ENCODE results near the gene ZNF436.

ZNF436 gene

GRCh38 chr1:23385119-23385621 lies 15.5 kb upstream of the ZNF436 start:
- Histone ChIP-seq H3K27ac (no peak overlapping the region), H3K79me2 (ENCODE audit: insufficient read depth, low read depth) (no peaks in the 10 kb centered on the region), H3K36me3 (ENCODE audit: insufficient read depth) (no peaks in the 10 kb centered on the region), H4K20me1 (ENCODE audit: insufficient read depth) (no peaks in the 10 kb centered on the region), H2AFZ (ENCODE audit: low read depth) (no peak overlapping the region), H3K4me1 (ENCODE audit: low read depth, poor library complexity, severe bottlenecking) (no peaks in the 10 kb centered on the region), H3K4me2 (no peak overlapping the region), H3K9ac (no peak overlapping the region), H3K4me3 (IDR thresholded peaks at IDR 0.05; ENCODE audit: insufficient read depth, low read depth, low read length) (no peak overlapping the region), H3K27me3 (ENCODE audit: insufficient read depth, low read depth) (no peaks in the 10 kb centered on the region)
- no peak for TF ChIP-seq CTCF (conservative IDR thresholded peaks at IDR 0.05; ENCODE audit: low read depth, low read length)

GRCh38 chr1:23384312-23385058 lies 14.8 kb upstream of the ZNF436 start:
- no peaks in the 10 kb centered on the region for H3K36me3 ChIP-seq (ENCODE audit: insufficient read depth)
- no peak overlapping the region for H3K4me3 ChIP-seq (IDR thresholded peaks at IDR 0.05; ENCODE audit: insufficient read depth, low read depth, low read length)
- H3K27ac ChIP-seq = no peak overlapping the region
- no peak overlapping the region for H3K4me2 ChIP-seq
- H3K27me3 ChIP-seq (ENCODE audit: insufficient read depth, low read depth) = no peaks in the 10 kb centered on the region
- H3K79me2 ChIP-seq (ENCODE audit: insufficient read depth, low read depth) = no peaks in the 10 kb centered on the region
- H3K9ac ChIP-seq = no peak overlapping the region
- H4K20me1 ChIP-seq (ENCODE audit: insufficient read depth) = no peaks in the 10 kb centered on the region
- TF ChIP-seq CTCF (conservative IDR thresholded peaks at IDR 0.05; ENCODE audit: low read depth, low read length) = no peak
- no peak overlapping the region for H2AFZ ChIP-seq (ENCODE audit: low read depth)
- no peaks in the 10 kb centered on the region for H3K4me1 ChIP-seq (ENCODE audit: low read depth, poor library complexity, severe bottlenecking)

GRCh38 chr1:23383577-23384311 lies 14.1 kb upstream of the ZNF436 start:
- Histone ChIP-seq H3K4me3 (IDR thresholded peaks at IDR 0.05; ENCODE audit: insufficient read depth, low read depth, low read length) (no peak overlapping the region), H4K20me1 (ENCODE audit: insufficient read depth) (no peaks in the 10 kb centered on the region), H3K79me2 (ENCODE audit: insufficient read depth, low read depth) (no peaks in the 10 kb centered on the region), H2AFZ (ENCODE audit: low read depth) (no peak overlapping the region), H3K4me2 (no peak overlapping the region), H3K36me3 (ENCODE audit: insufficient read depth) (no peaks in the 10 kb centered on the region), H3K27ac (no peak overlapping the region), H3K9ac (no peak overlapping the region), H3K27me3 (ENCODE audit: insufficient read depth, low read depth) (no peaks in the 10 kb centered on the region), H3K4me1 (ENCODE audit: low read depth, poor library complexity, severe bottlenecking) (no peaks in the 10 kb centered on the region)
- TF ChIP-seq CTCF (conservative IDR thresholded peaks at IDR 0.05; ENCODE audit: low read depth, low read length) = no peak

GRCh38 chr1:23381233-23381885 lies 11.7 kb upstream of the ZNF436 start:
- H3K36me3 ChIP-seq (ENCODE audit: insufficient read depth) = no peaks in the 10 kb centered on the region
- H2AFZ ChIP-seq (ENCODE audit: low read depth) = no peak overlapping the region
- no peaks in the 10 kb centered on the region for H4K20me1 ChIP-seq (ENCODE audit: insufficient read depth)
- H3K27me3 ChIP-seq (ENCODE audit: insufficient read depth, low read depth) = no peaks in the 10 kb centered on the region
- TF ChIP-seq CTCF (conservative IDR thresholded peaks at IDR 0.05; ENCODE audit: low read depth, low read length) = no peak
- no peaks in the 10 kb centered on the region for H3K79me2 ChIP-seq (ENCODE audit: insufficient read depth, low read depth)
- no peak overlapping the region for H3K9ac ChIP-seq
- peaks cover 17% of the 10 kb centered on the region for H3K4me1 ChIP-seq (ENCODE audit: low read depth, poor library complexity, severe bottlenecking)
- no peak overlapping the region for H3K4me2 ChIP-seq
- H3K27ac ChIP-seq = no peak overlapping the region
- no peak overlapping the region for H3K4me3 ChIP-seq (IDR thresholded peaks at IDR 0.05; ENCODE audit: insufficient read depth, low read depth, low read length)
